Measurements from ENCODE around the gene WNT1. TPM values are rescaled to one million over a fixed set of nuclear protein-coding genes. Genes with fewer than 3 reads are reported as not detected.
A peak's percentile ranks its signal among the peaks of the same experiment; 100 is the strongest.

The WNT1 gene
- total and polyA plus RNA-seq, 9 of the 15 experiments (the other 6 are each of a cell fraction or from before 2014, with no cell fraction given) = not detected

GRCh38 chr12:48956279-48957140 lies 21.6 kb upstream of the WNT1 start (continued):
- TF ChIP-seq HDAC1 (IDR thresholded peaks at IDR 0.05) (peak in 1 of 2 experiments; percentile 57; a peak in 1 of 4 replicates), THAP12 (CRISPR knock-in tag; IDR thresholded peaks at IDR 0.05) (no peak), BACH1 (tag; IDR thresholded peaks at IDR 0.05) (no peak), GTF2F1 (IDR thresholded peaks at IDR 0.05; ENCODE audit: low read depth, low read length) (no peak), BHLHE40 (IDR thresholded peaks at IDR 0.05; ENCODE audit: low read length) (no peak), BCLAF1 (IDR thresholded peaks at IDR 0.05; ENCODE audit: borderline replicate concordance in 1 of 2, control insufficient read depth in 1 of 2, low read depth in 2 of 2, low read length in 1 of 2) (no peak), GATAD2B (IDR thresholded peaks at IDR 0.05; ENCODE audit: borderline replicate concordance) (no peak), KDM1A (IDR thresholded peaks at IDR 0.05) (peak in 1 of 2 experiments; percentile 98; a peak in 2 of 4 replicates), BRD4 (IDR thresholded peaks at IDR 0.05) (no peak), ZNF696 (CRISPR knock-in tag; conservative IDR thresholded peaks at IDR 0.05) (no peak), ZNF444 (CRISPR knock-in tag; IDR thresholded peaks at IDR 0.05) (peak; percentile 99), PREB (CRISPR knock-in tag; IDR thresholded peaks at IDR 0.05) (no peak), GABPB1 (CRISPR knock-in tag; IDR thresholded peaks at IDR 0.05) (no peak), PKNOX1 (IDR thresholded peaks at IDR 0.05) (peak; percentile 64), POLR2A (conservative IDR thresholded peaks at IDR 0.05) (no peak), MCM7 (IDR thresholded peaks at IDR 0.05) (no peak)
- TF ChIP-seq, protein P1, sequence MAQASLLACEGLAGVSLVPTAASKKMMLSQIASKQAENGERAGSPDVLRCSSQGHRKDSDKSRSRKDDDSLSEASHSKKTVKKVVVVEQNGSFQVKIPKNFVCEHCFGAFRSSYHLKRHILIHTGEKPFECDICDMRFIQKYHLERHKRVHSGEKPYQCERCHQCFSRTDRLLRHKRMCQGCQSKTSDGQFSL (CRISPR knock-in tag; IDR thresholded peaks at IDR 0.05) = 0 out of 2 replicates have a peak, but pooled peaks have one; percentile 38
- TF ChIP-seq, protein P1 (tag; IDR thresholded peaks at IDR 0.05) = no peak

All from K562 (cell line).